ENCODE measurements around the gene BTRC.
"Not testable (repeated sequence)": the region's sequence is repeated elsewhere in the genome, so short reads cannot be mapped to it uniquely, and the experiment has no call there.

Gene BTRC

DNA sequence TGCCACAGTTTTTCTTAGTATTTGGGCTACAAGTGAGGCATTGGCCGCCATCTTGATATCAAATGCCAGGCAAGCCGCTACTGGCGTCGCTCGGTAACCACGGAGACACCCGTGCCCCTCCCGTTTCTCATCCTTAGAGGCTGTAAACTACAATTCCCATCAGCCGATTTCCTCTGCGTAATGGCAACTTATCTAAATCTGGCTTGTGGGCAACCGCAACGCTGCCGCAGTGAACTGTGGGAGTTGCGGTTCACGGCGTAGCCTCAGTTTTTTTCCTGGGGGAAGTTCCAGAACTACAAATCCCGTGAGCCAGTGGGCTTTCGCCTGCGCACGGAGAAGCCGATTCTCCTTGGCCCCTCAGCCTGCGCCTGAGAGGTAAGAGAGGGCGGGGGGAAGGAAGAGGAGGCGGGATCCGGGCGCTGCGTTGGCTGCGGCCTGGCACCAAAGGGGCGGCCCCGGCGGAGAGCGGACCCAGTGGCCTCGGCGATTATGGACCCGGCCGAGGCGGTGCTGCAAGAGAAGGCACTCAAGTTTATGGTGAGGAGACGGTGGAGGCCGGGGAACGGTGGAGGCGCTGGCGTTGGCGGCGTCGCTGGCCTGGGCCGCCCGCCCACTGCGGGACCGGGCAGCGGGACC, at the start of gene BTRC:
Gene BTRC, plus strand, starts transcription at position 474 of the 636 bp plus-strand sequence. Its CDS starts 16 bp downstream, at position 490.
- peak; percentile 77 to 90 (median 86) for DNase-seq (ENCODE audit: low read depth in 4 of 4, low spot score in 1 of 4)

DNA sequence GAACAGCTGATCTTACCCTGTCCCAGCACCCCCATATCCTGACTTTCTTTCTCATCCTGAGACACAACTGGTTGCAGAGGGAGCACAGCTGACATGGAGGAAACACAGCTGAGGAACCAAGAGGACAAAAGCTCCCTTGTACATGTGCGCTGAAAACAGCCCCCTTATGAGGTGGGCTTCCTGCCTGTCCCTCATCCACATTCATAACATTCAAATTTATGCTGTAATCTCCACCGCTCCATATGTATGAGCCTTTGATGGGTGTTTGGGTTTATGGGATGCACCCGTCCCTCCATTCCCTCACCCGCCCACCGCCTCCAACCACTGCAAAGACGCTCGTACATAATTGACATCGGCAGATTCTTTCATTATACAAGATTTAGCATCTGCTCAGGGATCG, 49.6 kb upstream of the BTRC start:
- DNase-seq (ENCODE audit: low read depth in 4 of 4, low spot score in 1 of 4), result no peak

GRCh38 chr10:101305320-101306241, 48.4 kb upstream of the BTRC start:
- DNase-seq (ENCODE audit: low read depth in 4 of 4, low spot score in 1 of 4), result no peak

GRCh38 chr10:101308051-101308450, 45.9 kb upstream of the BTRC start:
- DNase-seq (ENCODE audit: low read depth in 4 of 4, low spot score in 1 of 4), result no peak

DNA sequence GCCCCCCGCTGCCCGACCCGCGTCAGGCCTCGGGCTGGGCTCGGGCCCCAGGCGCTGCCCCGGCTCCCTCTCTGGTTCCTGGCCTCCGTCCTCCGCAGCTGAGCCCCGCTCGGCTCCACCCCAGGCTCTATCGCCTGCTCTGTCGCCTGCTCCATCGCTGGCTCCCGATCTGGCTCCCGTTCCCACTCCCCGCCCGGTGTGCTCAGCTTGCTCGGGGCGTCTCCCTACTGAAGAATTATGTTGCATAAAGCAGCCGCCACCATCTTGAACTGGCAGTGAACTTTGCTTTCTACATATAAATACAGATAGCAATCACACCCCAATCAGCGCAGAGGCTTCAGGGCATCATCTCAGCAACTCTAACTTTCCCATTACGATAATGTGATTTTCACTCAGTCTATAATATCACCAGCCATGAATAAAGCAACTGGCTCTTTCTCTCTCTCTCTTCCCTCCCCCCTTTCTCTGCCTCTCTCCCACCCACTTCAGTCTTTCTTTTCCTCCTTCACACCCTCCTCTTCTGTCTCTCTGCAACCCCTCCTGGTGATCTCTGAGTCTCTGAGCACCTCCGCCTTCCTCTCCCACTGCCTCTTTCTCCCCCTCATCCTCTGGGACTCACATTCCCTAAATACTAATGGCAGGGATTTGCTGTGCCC, 43.3 kb upstream of the BTRC start:
- no peak for DNase-seq (ENCODE audit: low read depth in 4 of 4, low spot score in 1 of 4)

DNA sequence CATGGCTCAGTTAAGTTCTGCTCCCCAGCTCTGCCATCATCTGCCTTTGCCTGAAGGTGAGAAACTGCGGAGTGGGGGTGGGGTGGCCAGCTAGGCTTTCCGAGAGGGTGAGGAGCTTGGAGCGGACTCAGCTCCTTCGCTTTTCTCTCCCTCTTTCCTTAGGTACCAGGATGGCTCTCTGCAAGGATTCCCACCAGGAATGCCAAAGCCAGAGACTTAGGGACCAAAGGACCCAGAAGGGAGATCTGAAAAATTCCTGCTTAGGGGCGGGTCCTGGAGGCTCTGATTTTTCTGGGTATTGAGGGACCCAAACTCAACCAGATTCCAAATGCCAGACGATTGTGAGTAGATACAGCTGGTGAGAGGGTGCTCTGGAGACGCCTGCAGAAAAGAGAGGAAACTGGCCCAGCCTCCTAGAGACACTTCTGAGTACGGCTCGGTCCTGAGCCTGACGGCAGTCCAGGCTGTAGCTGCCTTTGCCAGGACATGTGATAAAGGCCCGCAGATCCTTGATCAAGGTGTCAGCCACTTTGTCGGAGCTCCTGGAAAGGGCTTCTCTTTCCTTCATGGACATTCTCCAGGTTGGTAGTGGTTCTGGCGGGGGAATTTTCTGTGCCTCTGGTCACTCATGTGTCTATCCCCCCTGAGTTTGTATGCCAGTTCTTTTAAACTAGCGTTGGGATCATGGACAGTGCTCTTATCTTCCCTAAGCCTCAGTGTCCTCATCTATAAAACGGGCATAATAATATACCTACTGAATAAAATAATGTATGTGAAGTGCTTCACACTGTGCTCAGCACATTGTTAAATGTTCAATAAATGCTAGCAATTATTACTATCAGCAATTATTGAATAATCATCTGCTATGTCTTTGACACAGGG, 42.5 kb upstream of the BTRC start:
- no peak for DNase-seq (ENCODE audit: low read depth in 4 of 4, low spot score in 1 of 4)

DNA sequence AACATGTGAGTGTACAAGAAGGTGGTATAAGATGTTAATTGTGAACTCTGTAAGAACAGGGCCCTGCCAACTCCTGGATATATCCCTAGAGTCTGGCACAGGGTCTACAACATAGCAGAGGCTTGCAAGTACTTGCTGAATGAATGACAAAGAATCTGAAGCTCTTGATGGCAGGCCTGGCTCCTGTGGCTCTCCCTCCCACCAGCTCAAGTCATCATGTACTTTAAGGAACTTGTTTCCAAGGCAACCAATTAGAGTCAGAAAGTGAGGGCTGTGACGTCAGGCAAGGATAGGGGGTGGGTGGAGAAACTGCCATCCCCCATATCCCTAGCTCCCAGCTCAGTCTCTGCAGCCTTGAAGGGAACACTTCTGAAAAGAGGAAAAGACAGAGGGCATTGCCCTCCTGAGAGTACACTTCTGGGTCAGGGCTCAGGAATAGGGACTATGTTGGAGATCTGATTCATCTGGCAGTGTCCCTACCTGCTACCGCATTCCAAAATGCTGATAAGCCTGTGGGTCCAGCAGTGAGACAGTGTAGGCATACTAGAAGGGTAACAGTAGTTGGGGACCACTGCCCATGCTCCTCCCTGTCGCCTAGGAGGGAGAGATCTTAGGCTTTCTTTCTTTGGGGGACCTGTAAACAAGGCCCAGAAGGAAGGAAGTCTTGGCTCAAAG, 34.6 kb upstream of the BTRC start:
- no peak for DNase-seq (ENCODE audit: low read depth in 4 of 4, low spot score in 1 of 4)

DNA sequence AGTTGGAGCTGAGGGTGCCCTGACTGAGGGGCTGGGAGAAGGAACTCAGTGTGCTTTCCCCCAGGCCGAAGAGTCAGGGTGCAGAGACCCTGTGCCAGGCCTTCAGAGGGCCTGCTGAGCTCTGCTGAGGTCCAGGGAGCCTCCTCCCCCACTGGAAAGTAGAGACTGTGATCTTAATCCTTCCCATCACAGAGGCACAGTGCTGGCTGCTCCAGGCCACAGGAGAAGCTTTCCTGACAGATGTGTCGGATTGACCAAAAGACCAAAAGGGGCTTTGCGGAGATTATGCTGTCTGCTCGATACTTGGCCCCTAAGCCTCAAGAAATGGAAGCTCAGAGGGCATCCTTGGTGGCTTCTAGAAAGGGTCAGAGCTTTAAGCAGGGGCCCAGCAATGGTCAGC, 32.9 kb upstream of the BTRC start:
- DNase-seq (ENCODE audit: low read depth in 4 of 4, low spot score in 1 of 4), result no peak

DNA sequence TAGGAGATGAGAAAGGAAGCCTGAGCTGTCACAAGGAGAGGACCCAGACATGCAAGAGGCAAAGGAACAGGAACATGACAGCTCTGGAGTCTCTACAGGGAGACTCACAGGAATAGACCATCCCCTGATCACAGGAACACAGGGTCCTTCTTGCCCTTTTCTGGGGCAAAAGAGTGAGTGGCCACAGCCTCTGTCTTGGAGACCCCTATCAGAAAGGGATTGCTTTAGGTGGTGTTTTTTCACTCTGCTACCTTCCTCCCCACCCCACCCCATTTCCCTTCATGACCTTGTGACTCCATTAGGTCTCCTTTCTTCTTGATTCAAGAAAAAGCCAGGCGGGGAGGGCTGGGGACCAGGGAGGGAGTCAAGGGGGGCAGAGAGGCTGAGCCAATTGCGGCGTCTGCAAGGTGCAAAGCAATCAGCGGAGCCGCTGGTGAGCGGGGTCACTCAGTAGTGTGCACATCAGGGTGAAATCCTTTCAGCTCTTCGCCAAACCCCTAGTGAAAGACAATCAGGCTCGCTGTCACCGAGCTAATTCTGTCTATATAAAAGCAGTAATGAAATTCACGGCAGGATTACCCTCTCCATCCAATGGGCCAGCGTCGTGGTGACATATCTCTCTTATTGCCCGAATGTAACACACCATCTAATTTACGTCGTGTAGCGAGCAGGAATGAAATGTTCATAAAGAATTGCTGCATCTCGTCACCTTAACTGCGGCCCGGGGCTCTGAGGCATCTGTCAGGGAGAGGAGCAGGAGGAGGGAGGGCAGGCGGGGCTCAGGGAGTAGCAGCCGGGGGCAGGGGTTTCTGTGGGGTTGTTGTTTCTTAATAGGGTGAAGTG, 31.5 kb upstream of the BTRC start:
- no peak for DNase-seq (ENCODE audit: low read depth in 4 of 4, low spot score in 1 of 4)

- DNase-seq (ENCODE audit: low read depth in 4 of 4, low spot score in 1 of 4), result no peak
These were observed 30.5 kb upstream of the BTRC start for GRCh38 chr10:101323495-101323894.

- not testable (repeated sequence) for DNase-seq (ENCODE audit: low read depth in 4 of 4, low spot score in 1 of 4)
These were observed 26.5 kb upstream of the BTRC start for GRCh38 chr10:101327454-101327853.

DNA sequence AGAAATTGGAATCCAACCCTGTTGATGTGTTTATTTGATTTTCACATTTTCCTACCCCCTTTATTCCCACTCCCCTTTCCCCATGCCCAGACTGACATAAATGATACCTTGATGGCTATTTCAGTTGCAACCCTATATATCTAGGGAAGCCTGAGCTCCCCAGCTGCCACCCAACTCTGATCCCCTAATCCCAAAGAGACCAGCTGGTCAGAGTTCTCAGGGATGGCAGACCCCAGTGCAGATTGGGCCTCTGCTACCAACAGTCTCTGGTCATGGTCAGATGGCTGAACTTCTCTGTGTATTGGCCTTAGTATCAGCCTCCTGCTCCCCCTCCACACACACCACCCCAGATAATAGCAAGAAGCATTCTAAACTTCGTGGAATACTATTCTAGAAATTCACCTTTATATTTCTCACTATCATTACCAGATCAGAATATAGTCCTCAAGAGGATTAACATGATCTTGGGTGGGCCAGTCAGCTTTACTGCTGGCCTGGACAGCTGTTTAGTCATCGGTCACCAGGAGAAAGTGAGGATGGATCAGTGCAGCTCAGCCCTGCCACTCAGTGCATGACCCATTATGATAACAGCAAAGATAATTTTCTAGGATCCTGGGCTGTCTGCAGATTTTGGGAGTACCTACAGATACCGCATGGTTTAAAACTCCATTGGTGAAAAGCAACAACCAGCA, 24.5 kb upstream of the BTRC start:
- no peak for DNase-seq (ENCODE audit: low read depth in 4 of 4, low spot score in 1 of 4)

GRCh38 chr10:101330231-101330630, 23.7 kb upstream of the BTRC start:
- DNase-seq (ENCODE audit: low read depth in 4 of 4, low spot score in 1 of 4), result no peak

GRCh38 chr10:101330631-101331225, 23.2 kb upstream of the BTRC start:
- no peak for DNase-seq (ENCODE audit: low read depth in 4 of 4, low spot score in 1 of 4)

DNA sequence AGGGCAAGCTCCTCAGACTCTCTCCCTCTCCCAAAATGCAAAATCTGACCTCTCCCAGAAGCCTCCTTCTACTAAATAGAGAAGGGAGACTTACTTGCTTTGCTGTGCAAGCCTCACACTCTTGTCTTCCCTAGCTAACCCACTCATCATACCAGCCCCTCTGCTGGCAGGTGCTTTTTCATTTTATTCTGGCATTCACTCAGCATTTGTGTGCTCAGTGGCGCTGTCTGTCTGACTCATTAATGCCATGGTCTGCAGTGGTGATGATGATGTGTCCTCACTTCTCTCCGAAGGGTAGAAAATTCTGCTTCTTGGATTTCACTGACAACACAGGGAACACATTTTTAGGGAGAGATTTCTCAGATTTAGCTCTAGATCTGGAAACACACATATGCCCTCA, 22.0 kb upstream of the BTRC start:
- no peak for DNase-seq (ENCODE audit: low read depth in 4 of 4, low spot score in 1 of 4)

GRCh38 chr10:101334259-101334658, 19.7 kb upstream of the BTRC start:
- DNase-seq (ENCODE audit: low read depth in 4 of 4, low spot score in 1 of 4), result not testable (repeated sequence)

- no peak for DNase-seq (ENCODE audit: low read depth in 4 of 4, low spot score in 1 of 4)
These were observed 17.6 kb upstream of the BTRC start for GRCh38 chr10:101336382-101336781.

DNA sequence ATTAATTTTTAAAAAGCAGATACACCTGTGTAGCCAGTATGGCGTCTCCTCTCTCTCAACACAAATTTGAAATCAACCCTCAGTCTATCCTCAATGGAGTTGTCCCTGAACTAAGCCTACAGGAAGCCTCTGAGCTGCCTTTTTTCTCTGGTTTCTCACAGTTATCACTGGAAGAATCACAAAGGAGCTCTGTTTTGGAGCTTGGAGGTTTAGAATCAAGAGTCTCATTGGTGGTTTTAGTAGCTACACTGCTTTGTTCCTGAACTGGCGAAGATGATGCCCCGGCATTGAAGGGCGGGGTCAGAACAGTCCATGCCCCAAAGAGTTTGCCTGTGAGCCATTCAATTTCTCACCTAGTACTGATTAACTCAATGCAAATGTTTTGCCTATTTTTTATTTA, 16.1 kb upstream of the BTRC start:
- no peak for DNase-seq (ENCODE audit: low read depth in 4 of 4, low spot score in 1 of 4)

- DNase-seq (ENCODE audit: low read depth in 4 of 4, low spot score in 1 of 4), result no peak
These were observed 12.5 kb upstream of the BTRC start for GRCh38 chr10:101341438-101341837.

All from stimulated activated CD4-positive, alpha-beta T cell treated with anti-CD3 and anti-CD28 coated beads, Interleukin-1b, Interleukin-23, amount 100 ng/mL, for 24 hours (primary cell).